GM19463 (cell line): Measurements from ENCODE around the gene SNORC.
"Not testable (repeated sequence)": the region's sequence is repeated elsewhere in the genome, so short reads cannot be mapped to it uniquely, and the experiment has no call there.

Source experiments
- ATAC-seq: cut with Tn5 transposase; IDR thresholded peaks from one replicate; pipeline ENCODE4 v1.9.1; 2021; ENCODE audit warnings: mild to moderate bottlenecking, moderate library complexity; ENCODE audit not compliant: unreplicated experiment

Gene SNORC

DNA sequence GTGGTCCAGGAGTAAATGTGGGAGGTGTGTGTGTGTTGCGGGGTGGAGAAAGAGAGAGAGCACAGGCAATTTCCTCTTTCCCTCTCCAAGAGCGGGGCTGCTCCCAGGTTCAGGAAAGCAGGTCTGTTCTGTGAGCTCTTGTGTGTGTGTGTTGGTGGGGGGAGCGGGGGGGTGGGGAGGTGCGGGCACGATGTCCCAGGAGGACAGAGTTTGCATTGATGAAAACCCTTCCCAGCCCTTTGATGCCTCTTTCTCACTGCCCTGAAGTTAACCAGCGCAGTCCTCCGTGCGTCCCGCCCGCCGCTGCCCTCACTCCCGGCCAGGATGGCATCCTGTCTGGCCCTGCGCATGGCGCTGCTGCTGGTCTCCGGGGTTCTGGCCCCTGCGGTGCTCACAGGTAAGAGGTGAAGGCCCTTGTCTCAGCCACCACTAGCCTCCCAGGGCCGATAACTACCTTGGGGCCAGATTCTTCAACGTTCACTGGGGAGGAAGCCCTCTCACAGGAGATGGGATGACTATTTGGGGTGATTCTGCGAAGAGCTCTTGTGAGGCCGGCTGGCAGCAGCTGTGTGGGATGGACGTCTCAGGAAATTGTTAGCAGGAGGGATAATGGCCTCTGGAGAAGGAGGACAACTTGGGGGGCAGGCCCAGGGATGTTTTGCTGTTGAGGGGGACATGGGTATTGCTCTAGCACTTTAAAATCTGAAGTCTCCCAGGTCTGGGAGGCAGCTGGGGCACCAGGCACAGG is at the start of gene SNORC:
TSS of gene SNORC (plus strand) at position 247 of the 748 bp plus-strand sequence. CDS start at position 325, 78 bp downstream.
- no peak for ATAC-seq

DNA sequence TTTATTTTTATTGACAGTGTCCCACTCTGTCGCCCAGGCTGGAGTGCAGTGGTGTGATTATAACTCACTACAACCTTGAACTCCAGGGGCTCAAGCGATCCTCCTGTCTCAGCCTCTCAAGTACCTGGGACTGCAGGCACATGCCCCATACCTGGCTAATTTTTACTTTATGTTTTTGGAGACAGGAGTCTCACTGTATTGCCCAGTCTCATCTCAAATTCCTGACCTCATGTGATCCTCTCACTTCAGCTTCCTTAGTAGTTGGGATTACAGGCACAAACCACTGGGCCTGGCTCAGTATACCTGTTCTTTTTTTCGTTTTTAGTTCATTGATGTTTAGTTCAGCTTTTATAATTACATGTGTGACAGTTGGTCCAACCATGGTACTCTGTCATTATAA is 40.1 kb upstream of the SNORC start:
- no peak for ATAC-seq

DNA sequence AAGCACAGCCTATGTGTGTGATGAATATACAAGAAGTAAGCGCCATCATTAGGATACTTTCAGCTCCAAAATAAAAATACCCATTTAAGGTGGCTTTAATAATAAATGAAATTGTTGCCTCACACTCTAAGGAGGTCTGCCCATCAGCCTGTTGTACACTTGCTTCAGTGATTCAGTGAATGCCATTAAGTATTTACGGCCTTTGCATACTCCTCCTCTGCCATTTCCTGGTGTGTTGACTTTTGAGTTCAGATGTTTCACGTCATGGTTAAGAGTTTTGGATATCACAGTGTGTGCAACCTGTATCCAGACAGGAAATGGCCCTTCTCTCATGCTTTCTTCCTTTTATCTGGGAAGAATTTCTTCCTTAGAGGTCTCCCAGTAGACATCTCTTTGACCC is 38.6 kb upstream of the SNORC start:
- no peak for ATAC-seq

DNA sequence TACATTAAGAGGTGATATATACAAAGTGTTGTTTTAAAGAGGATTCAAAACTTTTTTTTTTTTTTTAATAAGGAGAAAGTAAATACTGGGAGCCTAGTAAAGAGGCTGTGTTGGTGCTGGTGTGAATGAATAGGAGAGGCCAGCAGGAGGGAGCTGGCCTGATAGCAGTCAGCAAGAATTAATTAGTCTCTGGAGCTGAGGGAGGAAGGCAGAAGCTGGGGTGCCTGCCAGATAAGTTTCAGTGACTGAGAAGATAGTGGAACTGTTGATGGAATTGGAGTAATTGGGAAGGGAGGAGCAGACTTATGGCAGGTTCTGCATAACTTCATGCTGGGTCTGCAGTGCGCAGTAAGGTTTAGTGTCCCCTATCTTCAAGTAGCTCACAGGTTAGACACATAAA is 36.2 kb upstream of the SNORC start:
- ATAC-seq, result no peak

DNA sequence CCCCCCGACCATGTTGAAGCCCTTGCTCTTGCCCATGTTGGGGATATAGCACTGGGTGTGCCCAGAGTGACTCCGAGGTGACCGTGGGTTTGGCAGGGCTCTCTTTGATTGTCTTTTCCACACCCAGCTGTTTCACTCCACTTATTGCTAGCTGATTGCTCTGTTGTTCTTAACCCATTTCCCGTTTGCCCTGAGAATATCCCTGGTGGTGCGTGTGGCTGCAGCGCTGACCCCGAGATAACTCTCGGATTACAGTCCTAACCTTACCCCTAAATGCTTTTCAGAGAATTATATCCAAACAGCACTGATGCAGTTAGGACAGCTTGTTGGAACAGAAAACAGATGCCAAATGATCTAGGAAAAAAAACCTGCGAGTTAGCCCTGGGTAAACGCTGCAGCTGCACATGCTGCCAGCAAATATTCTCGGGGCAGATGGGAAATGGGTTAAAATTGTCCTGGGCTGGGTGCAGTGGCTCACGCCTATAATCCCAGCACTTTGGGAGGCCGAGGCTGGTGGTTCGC is 34.3 kb upstream of the SNORC start:
- no peak for ATAC-seq

DNA sequence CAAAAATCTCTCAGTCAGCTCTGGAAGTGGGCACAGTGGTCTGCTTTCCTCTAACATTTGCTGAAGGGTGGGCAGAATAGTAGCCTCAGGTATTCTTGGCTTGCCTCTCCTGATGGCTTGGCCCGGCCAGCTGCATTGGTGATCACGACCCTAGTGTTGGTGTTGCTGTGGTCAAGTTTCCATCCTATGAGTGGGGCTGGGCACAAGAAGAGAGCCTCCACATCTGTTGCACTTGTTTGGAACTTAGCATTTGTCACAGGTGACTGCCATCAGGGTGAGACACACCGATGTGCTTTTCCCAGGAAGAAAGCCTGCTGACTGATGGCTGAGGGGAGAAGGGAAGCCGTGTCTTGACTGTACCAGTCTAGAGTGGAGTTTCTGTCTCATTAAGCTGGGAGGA is 33.1 kb upstream of the SNORC start:
- ATAC-seq, result no peak

DNA sequence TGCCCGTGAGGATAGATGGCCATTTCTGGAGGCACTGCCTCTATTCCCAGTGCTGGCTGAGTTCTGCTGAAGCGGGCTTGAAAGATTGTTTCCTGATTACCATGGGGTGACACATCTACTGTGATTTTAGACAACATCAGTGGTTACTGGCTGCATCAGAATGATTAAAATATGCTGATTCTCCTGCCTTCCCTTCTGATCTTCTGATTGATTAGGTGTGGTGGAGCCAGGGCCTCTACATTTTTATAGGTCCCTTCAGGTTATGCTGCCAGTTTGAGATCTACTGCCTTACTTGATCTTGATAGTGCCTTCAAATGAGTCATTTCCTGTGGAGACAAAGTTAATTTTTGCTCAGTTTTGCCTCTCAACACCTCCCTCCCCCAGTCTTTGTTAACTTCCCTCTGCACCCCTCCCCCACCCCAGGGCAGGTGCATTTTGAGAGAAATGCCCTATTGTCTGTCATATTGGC is 31.6 kb upstream of the SNORC start:
- peak; percentile 93 for ATAC-seq

DNA sequence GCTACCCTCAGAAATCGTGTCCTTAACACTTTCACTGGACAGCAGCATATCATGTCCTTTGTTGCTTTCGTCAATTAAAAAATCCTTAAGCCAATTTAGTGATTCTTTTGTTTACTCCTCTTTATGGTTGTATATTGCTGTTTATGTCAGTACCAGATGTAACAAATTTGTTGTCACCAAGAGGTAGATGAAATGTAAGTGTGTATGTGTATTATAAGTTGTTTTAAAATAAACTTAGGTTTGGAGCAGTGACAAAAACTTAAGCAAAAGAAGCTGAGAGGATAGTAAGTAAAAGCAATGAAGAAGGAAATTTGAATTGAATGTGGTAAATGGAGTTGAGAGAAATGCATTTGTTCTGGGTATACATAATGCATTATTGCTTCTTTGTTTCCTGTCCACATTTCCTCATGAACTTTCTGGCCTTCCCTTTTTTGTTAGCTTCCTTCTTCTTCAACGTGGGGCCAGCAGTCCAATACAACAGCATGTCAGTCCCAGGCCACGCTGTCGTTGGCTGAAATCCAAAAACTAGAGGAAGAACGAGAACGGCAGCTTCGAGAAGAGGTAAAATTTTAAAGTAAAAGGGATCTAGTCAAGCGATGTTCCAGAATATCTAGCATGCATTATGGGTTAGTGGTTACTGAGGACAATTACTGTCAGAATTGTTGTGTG is 30.5 kb upstream of the SNORC start:
- no peak for ATAC-seq

DNA sequence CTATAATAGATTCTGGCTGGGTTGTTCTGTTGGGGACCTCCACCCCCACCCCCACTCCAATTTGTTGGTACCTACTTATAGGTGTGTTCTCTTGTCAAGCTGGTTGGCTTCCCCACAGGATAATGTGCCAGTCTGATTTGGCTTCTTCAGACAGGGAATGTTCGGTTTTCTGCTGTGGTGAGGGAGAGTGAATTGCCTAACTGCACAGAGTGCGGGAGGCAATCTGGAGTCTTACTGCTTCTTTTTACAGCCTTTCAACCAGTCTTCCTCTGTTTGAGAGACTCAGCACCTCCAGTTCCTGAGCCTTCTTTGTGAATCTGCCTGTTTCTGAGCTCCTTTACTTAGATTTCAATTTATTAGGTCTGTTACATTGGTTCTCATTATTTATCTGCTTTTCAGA is 27.4 kb upstream of the SNORC start:
- ATAC-seq, result no peak

DNA sequence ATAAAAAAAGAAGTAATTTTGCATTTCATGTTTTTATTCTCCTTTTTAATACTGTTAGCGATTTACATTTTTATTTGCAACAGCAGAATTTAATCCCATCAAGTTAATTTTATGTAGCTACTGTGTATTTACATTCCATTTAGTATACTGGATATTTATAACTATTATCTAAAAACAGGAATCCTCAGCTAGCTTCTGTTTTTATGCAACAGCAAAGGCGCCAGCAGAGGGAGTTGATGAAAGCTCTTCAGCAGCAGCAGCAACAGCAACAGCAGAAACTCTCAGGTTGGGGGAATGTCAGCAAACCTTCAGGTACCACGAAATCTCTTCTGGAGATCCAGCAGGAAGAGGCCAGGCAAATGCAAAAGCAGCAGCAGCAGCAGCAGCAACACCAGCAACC is 26.2 kb upstream of the SNORC start:
- no peak for ATAC-seq

DNA sequence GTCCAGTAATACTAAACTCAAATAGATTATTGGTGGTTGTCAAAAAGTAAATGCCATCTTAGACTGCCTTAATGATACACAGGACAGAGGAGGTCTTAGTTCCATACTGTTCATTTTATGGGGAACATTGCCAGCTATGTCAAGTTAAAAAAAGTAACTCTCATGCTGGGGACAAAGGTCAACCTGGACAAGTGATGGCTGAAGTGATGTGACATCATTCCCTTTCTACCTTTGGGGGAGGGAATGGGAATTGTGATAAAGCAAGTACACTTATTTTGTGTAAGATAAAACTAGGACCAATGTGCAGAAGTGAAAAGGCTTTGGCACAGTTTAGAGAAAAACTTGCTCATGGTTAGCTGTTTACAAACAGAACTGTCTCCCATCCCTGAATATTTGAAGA is 24.0 kb upstream of the SNORC start:
- no peak for ATAC-seq

DNA sequence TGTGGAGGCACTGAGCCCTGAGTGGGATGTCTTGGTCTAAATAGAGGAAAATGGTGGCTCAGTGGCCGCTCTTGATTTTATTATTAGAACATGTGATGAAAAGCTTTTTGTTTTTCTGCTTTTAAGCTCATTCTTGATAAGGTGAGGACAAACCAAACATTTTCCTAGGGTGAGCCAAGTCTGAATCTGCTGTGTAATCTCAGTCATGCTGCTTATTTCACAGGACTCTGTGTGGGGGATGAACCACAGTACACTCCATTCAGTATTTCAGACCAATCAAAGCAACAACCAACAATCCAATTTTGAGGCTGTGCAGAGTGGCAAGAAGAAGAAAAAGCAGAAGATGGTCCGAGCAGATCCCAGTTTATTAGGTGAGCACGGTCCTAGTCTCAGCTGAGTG is 20.0 kb upstream of the SNORC start:
- no peak for ATAC-seq

DNA sequence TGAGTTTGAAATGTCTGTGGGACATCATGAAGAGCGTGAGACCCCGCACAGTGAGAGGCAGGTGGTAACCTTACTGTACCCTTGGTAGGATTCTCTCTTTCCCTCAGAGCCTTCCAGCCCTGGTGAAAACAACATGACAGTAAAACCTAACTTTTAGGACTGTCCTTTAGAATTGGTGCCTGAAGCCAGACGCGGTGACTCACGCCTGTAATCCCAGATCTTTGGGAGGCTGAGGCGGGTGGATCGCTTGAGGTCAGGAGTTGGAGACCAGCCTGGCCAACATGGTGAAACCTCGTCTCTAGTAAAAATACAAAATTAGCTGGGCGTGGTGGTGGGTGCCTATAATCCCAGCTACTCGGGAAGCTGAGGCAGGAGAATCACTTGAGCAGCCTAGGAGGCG is 18.0 kb upstream of the SNORC start:
- not testable (repeated sequence) for ATAC-seq

DNA sequence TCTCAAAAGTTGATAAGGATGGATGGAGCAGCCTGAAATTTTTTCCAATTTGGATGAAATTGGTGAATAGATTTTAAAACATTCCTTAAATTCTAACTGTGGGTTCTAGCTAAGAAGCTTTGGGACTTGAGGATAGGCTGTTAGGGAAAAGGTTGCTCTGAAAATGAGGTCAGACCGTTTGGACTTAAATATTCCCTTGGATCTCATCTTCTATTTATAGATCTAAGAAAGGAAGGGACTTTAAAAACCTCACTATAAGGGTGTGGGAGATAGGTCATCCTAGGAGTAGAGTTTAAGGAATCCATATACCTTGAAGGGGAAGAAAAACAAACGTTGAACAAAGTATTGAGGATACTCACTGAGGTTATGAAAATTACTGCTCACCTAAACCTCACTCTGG is 17.4 kb upstream of the SNORC start:
- ATAC-seq, result no peak

DNA sequence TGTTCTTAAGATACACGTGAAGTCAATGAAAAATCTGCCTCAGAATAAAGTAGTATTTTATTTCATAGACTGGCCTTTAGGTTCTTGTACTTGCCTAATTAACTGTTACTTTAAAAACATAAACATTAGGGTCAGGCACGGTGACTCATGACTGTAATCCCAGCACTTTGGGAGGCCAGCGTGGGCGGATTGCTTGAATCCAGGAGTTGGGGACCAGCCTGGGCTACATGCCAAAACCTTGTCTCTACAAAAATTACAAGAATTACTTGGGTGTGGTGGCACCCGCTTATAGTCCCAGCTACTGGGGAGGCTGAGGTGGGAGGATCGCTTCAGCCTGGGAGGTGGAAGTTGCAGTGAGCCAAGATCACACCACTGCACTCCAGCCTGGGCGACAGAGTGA is 16.0 kb upstream of the SNORC start:
- no peak for ATAC-seq

DNA sequence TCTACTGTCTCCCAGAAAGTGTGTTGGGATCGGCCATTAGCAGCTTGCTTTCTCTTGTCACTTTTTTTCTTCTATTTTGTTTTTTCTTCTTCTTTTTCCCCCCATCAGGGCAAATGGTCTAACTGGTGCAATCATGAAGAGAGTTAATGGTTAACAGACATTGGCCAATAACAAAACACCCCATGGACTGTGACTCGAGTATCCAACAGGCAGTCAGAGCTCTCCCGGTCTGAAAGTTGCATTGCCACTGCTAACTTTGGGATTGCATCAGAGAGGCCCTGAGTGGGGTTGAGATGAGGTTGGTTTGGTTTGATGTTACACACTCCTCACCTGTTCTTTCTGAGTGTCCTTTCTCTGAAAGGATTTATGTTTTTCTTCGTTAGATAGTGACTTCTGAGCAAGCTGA is 12.9 kb upstream of the SNORC start:
- no peak for ATAC-seq

DNA sequence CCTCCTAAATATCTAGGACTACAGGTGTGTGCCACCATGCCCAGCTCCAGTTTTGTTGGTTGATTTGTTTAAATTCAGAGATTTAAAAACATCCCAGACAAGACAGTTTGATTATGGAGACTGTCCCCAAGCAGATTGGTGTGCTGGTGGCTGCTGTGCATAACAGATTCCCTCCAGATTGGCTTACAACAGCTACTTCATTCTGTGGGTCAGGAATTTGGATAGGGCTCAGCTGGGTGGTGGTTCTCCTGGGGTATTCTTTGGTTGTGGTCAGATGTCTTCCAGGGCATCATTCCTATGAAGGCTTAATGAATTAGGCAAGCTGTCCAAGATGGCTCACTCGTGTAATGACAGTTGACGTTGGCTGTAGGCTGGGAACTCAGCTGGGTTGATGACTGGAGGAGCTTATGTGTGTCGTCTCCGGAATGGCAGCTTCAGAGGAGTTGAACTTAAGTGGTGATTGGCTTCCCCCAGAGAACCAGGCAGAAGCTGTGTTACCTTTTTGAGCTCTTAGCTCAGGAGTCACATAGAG is 10.6 kb upstream of the SNORC start:
- ATAC-seq, result no peak

DNA sequence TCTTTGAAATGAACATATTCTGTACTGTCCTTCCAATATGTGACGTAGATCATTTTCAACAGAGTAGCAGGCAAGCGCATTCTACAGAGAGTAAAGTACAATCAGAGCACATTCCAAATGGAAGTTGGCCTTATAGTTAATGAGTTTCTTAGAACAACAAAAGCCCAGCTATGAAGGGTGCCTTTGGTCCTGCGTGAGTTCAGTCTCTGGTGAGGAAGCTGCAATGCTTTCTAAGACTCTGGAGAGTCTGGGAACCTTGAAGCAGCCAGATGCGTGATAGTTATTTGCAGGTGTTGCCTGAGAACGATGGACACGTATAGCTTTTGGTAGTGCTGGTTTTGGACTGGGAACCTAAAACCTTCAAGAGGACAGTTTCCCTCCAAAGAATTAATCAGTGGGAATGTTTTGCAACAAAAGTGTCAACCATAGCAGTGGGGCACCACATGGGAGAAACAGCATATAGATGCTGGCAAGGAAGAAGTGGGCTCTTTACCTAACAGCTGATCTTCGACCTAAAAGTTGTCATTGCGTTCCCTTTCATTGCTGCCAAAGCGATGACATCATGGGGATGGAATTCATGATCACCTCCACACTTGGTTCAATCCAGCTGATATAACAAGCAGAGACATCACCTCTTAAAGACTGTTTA is 9.3 kb upstream of the SNORC start:
- ATAC-seq, result no peak

DNA sequence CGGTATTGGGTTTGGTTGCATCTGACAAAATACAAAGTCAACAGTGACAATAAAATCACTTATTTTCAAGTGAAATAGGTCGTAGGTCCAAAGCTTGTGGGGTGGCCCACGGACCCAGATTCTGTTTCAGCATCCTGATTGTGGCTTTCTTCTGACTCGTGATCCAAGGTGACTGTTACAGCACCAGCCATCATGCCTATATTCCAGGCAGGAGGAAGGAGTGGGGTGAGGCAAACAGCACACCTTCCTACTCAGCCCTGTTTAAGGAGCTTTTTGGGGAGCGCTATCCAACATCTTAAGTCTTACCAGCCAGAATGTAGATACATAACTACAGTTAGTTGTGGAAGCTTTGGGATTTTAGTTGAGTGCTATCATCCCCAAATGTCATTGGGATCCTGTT is 8.7 kb upstream of the SNORC start:
- no peak for ATAC-seq

DNA sequence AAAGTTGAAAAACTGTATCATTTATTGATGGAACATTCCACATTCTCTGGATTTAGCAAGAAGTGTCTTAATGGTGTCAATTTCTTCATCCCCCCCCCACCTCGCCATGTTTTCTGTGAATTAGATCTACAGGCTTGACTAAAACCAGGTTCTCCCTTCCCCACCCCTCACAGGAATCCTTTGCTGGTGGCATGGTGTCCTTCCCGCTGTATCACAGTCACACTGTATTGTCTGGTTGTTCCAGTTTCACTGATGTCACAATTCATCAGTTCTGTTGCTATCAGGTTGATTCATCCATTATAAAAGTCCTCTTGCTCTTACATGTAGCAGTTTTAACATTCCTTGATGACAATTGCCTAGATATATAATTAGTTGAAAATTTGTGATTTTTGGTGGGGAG is 6.1 kb upstream of the SNORC start:
- ATAC-seq, result no peak

DNA sequence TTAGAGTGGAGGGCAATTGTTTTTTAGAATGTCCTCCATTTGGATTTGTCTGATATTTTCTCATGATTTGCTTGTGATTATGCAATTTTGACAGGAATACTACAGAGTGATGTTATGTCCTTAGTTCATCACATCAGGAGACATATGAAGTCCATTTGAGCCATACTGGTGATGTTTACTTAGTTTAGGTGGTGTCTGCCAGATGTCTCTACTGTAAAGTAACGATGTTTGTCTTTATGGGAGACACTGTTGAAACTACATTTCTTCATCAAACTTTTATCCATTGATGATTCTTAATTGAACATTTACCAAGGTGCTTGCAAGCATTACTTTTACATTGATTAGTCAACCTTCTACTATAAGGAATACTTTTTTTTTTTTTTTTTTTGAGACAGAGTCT is 4.9 kb upstream of the SNORC start:
- no peak for ATAC-seq

DNA sequence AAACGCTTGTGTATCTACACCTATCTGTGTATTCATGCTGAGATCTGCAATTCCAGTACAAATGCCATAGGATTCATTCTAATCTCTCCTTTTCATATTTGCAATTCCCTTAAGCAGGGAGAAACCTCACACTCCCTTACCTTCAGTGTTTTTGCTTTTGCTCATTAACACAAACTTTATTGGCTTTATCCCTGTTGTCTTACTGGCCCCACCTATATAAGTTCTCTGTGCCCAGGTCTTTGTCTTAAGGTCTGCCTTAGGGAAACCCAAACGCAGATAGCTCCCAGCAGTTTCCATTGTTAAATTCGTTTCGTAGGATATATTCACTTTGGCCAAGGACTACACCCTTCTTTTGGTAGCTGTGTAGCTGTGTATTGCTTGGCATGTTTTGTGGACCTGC is 4.0 kb upstream of the SNORC start:
- no peak for ATAC-seq
